SK-N-SH treated with all-trans-retinoic acid at 6 μM for 48 hours (cell line): Measurements from ENCODE around the gene BCL2A1.

Experiments used
- ATAC-seq: fragments of 200-7000 bp; cut with Tn5 transposase; 3 replicates; pipeline ENCODE4 v1.9.1; 2020; ENCODE audit warnings: mild to moderate bottlenecking, moderate library complexity
- ARNTL ChIP-seq: fragments of 450-650 bp; formaldehyde crosslinking; IDR thresholded peaks from 2 replicates; pipeline ENCODE4 v1.5.0; 2020; ENCODE audit warnings: low read depth, mild to moderate bottlenecking, moderate library complexity, borderline replicate concordance
- BACH2 ChIP-seq: fragments of 250-450 bp; sonication (Bioruptor Pico); IDR thresholded peaks from 2 replicates; pipeline ENCODE4 v1.9.0; 2021; ENCODE audit warnings: mild to moderate bottlenecking, borderline replicate concordance
- CSDC2 ChIP-seq: fragments of 250-450 bp; sonication (Bioruptor Pico); IDR thresholded peaks from 2 replicates; pipeline ENCODE4 v1.5.0; 2020; ENCODE audit warnings: mild to moderate bottlenecking, moderate library complexity
- GLIS3 ChIP-seq: fragments of 250-450 bp; sonication (Bioruptor Pico); IDR thresholded peaks from 2 replicates; pipeline ENCODE4 v1.5.0; 2020; ENCODE audit warnings: mild to moderate bottlenecking, moderate library complexity
- ISL1 ChIP-seq: fragments of 250-450 bp; sonication (Bioruptor Pico); IDR thresholded peaks from 2 replicates; pipeline ENCODE4 v2.1.2; 2022; ENCODE audit warnings: mild to moderate bottlenecking, moderate library complexity
- OSR1 ChIP-seq: fragments of 250-450 bp; sonication (Bioruptor Pico); IDR thresholded peaks from 2 replicates; pipeline ENCODE4 v1.8.0; 2022; ENCODE audit warnings: moderate library complexity, mild to moderate bottlenecking, inconsistent platforms
- PATZ1 ChIP-seq: fragments of 250-450 bp; sonication (Bioruptor Pico); IDR thresholded peaks from 2 replicates; pipeline ENCODE4 v1.8.0; 2020; ENCODE audit warnings: mild to moderate bottlenecking, moderate library complexity, borderline replicate concordance
- POU6F1 ChIP-seq: fragments of 250-450 bp; sonication (Bioruptor Pico); IDR thresholded peaks from 2 replicates; pipeline ENCODE4 v1.8.0; 2021; ENCODE audit warnings: low read depth, mild to moderate bottlenecking, moderate library complexity, borderline replicate concordance
- PPARA ChIP-seq: fragments of 250-450 bp; sonication (Bioruptor Pico); IDR thresholded peaks from 2 replicates; pipeline ENCODE4 v1.5.0; 2020; ENCODE audit warnings: mild to moderate bottlenecking, borderline replicate concordance
- RARB ChIP-seq: fragments of 250-450 bp; sonication (Bioruptor Pico); IDR thresholded peaks from 2 replicates; pipeline ENCODE4 v1.8.0; 2021; ENCODE audit warnings: mild to moderate bottlenecking, moderate library complexity
- TCF4 ChIP-seq: fragments of 250-450 bp; sonication (Bioruptor Pico); IDR thresholded peaks from 2 replicates; pipeline ENCODE4 v1.8.0; 2021; ENCODE audit warnings: mild to moderate bottlenecking, moderate library complexity, borderline replicate concordance
- TOX ChIP-seq: fragments of 250-450 bp; sonication (Bioruptor Pico); IDR thresholded peaks from 2 replicates; pipeline ENCODE4 v1.8.0; 2021; ENCODE audit warnings: mild to moderate bottlenecking, moderate library complexity, borderline replicate concordance
- ZC3H10 ChIP-seq: fragments of 250-450 bp; sonication (Bioruptor Pico); IDR thresholded peaks from 2 replicates; pipeline ENCODE4 v1.5.1; 2021; ENCODE audit warnings: mild to moderate bottlenecking, moderate library complexity
- ZFP3 ChIP-seq: fragments of 250-450 bp; sonication (Bioruptor Pico); IDR thresholded peaks from 2 replicates; pipeline ENCODE4 v1.5.0; 2020; ENCODE audit warnings: mild to moderate bottlenecking, moderate library complexity
- ZFP30 ChIP-seq: fragments of 450-650 bp; formaldehyde crosslinking; IDR thresholded peaks from 2 replicates; pipeline ENCODE4 v1.5.0; 2022; ENCODE audit warnings: mild to moderate bottlenecking, moderate library complexity
- ZNF565 ChIP-seq: fragments of 450-650 bp; formaldehyde crosslinking; conservative IDR thresholded peaks from 2 replicates; pipeline ENCODE4 v1.5.0; 2020; ENCODE audit warnings: low read depth, mild to moderate bottlenecking, moderate library complexity
- ZNF70 ChIP-seq: fragments of 450-650 bp; formaldehyde crosslinking; IDR thresholded peaks from 2 replicates; pipeline ENCODE4 v1.5.0; 2020; ENCODE audit warnings: mild to moderate bottlenecking, moderate library complexity
- ZNF8 ChIP-seq: fragments of 450-650 bp; formaldehyde crosslinking; IDR thresholded peaks from 2 replicates; pipeline ENCODE4 v1.5.0; 2020; ENCODE audit warnings: mild to moderate bottlenecking, moderate library complexity
- TF ChIP-seq, protein P1 (sequence below): fragments of 250-450 bp; sonication (Bioruptor Pico); IDR thresholded peaks from 2 replicates; pipeline ENCODE4 v1.5.1; 2021; ENCODE audit warnings: mild to moderate bottlenecking, moderate library complexity
- TF ChIP-seq, protein P2 (sequence below): fragments of 250-450 bp; sonication (Bioruptor Pico); IDR thresholded peaks from 2 replicates; pipeline ENCODE4 v1.5.0; 2020; ENCODE audit warnings: mild to moderate bottlenecking, moderate library complexity
- TF ChIP-seq, protein P3 (sequence below): fragments of 250-450 bp; sonication (Bioruptor Pico); IDR thresholded peaks from 2 replicates; pipeline ENCODE4 v1.5.1; 2020; ENCODE audit warnings: low read depth, mild to moderate bottlenecking, moderate library complexity

The BCL2A1 gene

DNA sequence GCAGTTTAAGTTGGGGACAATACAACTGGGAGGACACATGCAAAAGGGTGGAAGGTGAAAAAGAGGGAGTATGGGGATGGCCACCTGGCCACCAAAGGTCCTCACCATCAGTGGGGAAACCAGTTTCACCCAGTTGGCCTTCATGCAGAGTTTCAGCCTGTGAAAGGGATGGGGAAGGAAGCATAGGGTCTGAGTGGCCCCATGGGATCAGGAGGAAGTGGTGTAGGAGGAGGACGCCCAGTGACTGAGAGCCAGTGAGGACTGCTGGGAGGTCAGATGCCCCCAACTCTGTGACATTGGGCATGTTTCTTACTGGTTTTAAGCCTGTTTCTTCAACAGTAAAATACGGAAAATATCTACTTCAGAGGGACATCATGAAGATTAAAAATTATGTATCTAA, 16.3 kb downstream of the BCL2A1 start:
- no peak for ATAC-seq

GRCh38 chr15:79953951-79954444, 17.0 kb downstream of the BCL2A1 start:
- no peak for ATAC-seq
- TF ChIP-seq ZNF70 (CRISPR knock-in tag) (no peak), ZNF565 (no peak), PATZ1 (CRISPR knock-in tag) (no peak), GLIS3 (CRISPR knock-in tag) (no peak), TCF4 (no peak), PPARA (CRISPR knock-in tag) (no peak), ISL1 (CRISPR knock-in tag) (no peak), BACH2 (no peak), CSDC2 (no peak), ZC3H10 (no peak), RARB (CRISPR knock-in tag) (no peak), POU6F1 (CRISPR knock-in tag) (no peak), ZFP3 (CRISPR knock-in tag) (no peak), ZNF8 (no peak), OSR1 (CRISPR knock-in tag) (no peak), ZFP30 (CRISPR knock-in tag) (no peak)
- TF ChIP-seq, protein P1, sequence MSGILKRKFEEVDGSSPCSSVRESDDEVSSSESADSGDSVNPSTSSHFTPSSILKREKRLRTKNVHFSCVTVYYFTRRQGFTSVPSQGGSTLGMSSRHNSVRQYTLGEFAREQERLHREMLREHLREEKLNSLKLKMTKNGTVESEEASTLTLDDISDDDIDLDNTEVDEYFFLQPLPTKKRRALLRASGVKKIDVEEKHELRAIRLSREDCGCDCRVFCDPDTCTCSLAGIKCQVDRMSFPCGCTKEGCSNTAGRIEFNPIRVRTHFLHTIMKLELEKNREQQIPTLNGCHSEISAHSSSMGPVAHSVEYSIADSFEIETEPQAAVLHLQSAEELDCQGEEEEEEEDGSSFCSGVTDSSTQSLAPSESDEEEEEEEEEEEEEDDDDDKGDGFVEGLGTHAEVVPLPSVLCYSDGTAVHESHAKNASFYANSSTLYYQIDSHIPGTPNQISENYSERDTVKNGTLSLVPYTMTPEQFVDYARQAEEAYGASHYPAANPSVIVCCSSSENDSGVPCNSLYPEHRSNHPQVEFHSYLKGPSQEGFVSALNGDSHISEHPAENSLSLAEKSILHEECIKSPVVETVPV (CRISPR knock-in tag) = no peak

More for the DNA sequence above, 16.3 kb downstream of the BCL2A1 start:
- TF ChIP-seq ZNF565 = no peak

- no peak for ATAC-seq
- TF ChIP-seq OSR1 (CRISPR knock-in tag) (no peak), PATZ1 (CRISPR knock-in tag) (no peak), TOX (CRISPR knock-in tag) (no peak), TCF4 (no peak), ARNTL (CRISPR knock-in tag) (no peak), ZNF70 (CRISPR knock-in tag) (no peak), ISL1 (CRISPR knock-in tag) (no peak), CSDC2 (no peak), ZNF565 (no peak), ZC3H10 (no peak), POU6F1 (CRISPR knock-in tag) (no peak)
- TF ChIP-seq, protein P2, sequence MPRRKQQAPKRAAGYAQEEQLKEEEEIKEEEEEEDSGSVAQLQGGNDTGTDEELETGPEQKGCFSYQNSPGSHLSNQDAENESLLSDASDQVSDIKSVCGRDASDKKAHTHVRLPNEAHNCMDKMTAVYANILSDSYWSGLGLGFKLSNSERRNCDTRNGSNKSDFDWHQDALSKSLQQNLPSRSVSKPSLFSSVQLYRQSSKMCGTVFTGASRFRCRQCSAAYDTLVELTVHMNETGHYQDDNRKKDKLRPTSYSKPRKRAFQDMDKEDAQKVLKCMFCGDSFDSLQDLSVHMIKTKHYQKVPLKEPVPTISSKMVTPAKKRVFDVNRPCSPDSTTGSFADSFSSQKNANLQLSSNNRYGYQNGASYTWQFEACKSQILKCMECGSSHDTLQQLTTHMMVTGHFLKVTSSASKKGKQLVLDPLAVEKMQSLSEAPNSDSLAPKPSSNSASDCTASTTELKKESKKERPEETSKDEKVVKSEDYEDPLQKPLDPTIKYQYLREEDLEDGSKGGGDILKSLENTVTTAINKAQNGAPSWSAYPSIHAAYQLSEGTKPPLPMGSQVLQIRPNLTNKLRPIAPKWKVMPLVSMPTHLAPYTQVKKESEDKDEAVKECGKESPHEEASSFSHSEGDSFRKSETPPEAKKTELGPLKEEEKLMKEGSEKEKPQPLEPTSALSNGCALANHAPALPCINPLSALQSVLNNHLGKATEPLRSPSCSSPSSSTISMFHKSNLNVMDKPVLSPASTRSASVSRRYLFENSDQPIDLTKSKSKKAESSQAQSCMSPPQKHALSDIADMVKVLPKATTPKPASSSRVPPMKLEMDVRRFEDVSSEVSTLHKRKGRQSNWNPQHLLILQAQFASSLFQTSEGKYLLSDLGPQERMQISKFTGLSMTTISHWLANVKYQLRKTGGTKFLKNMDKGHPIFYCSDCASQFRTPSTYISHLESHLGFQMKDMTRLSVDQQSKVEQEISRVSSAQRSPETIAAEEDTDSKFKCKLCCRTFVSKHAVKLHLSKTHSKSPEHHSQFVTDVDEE (CRISPR knock-in tag) = no peak
- TF ChIP-seq, protein P3, sequence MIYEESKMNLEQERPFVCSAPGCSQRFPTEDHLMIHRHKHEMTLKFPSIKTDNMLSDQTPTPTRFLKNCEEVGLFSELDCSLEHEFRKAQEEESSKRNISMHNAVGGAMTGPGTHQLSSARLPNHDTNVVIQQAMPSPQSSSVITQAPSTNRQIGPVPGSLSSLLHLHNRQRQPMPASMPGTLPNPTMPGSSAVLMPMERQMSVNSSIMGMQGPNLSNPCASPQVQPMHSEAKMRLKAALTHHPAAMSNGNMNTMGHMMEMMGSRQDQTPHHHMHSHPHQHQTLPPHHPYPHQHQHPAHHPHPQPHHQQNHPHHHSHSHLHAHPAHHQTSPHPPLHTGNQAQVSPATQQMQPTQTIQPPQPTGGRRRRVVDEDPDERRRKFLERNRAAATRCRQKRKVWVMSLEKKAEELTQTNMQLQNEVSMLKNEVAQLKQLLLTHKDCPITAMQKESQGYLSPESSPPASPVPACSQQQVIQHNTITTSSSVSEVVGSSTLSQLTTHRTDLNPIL (CRISPR knock-in tag) = no peak
Measured at GRCh38 chr15:79952329-79952728, 18.7 kb downstream of the BCL2A1 start.
